CD4-positive, alpha-beta T cell treated with Interleukin-17A for 4 hours (primary cell): ENCODE results near the gene GTPBP4.
"Not testable (repeated sequence)": the region's sequence is repeated elsewhere in the genome, so short reads cannot be mapped to it uniquely, and the experiment has no call there.

Experiments used
- DNase-seq: peaks from one replicate; pipeline ENCODE4 v3.0.0-alpha.2; 2020; ENCODE audit warnings: mixed read lengths

GTPBP4 gene

DNA sequence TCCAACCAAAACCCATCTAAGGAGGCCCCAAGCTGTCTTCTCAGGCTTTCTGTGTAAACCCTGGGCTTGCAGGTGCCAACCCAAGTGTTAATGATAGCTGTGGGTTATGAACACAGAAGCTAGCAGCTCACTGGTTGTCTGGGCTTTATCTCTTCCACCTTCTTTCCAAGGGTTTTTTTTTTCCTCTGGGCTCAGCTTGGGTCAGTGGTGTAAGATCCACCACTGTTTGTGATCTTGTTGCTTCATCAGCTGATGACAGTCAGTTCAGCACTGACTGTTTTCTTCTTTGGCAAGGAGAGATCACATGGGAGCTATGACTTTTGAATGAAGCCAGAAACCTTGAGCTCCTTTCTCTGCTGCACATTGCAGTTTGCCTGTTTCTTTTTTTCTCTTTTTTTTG, 4.6 kb downstream of the GTPBP4 start:
- DNase-seq: no peak

DNA sequence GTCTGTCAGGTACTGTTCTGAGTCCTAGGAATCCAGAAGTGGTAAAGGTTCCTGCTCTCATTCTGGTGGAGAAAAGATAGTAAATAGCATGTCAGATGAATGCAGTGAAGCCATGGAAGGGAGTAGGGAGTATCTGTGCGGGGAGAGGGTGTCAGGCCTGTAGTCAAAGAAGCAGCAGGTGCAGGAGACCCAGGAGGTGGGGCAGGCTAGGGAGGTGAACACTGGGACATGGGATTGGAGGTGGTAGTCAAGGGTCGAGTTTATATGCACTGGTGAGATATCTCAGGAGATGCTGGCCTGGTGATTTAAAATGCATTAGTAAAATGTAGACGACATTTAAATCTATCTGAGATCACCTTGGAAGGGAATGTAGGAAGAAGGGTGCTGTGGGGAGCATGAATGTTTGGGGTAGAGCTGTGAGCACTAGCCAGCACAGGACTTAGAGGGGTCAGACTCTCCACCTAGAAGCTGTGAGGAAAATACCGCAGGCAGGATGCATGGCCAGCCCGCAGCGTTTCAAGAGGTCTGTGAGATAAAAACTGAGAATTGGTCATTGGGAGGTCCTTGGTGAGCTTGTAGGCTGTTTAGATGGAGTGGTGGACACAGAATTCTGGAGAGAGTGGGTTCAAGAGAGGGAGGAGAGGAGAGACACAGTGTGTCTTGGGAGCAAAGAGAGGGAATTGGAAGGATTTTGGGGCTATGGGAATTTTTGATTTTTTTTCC, 6.8 kb downstream of the GTPBP4 start:
- no peak for DNase-seq

DNA sequence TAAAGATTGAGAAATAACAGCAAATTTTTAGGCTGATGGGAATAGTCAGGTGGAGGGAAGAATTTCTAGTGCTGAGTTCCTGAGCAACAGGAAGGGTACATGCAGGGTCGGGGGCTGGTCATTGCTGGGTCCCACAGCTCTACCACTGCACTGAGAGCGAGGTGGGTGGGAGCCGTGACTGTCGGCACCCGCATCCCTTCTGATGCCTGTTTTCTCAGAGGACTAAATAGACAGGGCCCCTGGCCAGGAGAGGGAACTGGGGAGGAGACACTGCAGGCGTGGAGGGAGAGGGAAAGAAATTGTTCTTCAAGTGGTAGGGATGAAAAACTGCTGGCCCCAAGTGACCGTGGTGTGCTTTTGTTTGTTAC, 7.3 kb downstream of the GTPBP4 start:
- no peak for DNase-seq

DNA sequence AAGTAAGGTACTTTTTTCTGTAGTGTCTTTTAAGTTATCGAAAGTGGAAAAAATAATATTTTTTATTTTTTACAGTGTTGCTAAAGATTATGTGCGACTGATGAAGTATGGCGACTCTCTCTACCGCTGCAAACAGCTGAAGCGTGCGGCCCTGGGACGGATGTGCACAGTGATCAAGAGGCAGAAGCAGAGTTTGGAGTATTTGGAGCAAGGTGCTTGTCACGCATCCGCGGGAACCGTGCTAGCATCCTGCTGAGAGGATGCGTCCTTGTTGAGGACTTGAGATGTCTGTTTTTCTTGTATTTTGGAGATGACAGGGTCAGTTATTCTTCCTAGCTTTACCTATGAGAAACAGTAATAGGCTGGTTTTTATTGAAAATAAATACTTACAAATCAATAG, 7.8 kb downstream of the GTPBP4 start:
- DNase-seq: no peak

DNA sequence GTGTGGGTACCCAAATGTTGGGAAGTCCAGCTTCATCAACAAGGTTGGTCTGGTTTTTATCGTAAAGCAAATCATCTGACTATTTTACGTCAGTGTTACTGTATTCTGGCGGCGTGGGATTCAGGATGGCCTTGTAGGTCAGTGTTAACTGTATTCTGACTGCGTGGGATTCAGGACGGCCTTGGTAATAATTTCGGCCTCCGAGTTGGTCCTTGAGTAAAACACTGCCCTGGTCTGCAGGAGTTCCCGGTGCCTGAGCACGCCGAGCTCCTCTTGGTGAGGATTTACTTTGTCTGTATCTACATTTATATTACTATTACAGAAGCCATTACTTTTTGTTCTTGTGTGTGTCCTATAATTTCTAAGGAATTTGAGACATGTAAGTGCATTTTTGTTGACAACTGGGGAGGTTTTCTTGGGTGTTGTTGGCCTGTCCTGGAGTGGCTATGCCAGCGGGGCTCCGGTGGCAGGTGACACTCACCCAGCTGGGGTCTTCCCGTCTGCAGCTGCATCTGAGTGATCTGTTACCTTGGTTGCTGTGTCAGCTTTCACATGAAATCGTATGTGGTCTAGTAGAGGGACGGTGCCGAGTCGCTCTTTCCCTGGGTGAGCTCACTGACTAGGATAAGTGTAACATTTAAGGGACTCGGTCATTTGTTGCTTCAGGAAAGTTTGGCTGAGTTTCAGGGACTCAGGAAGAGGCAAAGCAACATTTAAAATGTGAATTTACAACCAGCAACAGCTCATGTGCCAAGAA, 9.2 kb downstream of the GTPBP4 start:
- DNase-seq: no peak

DNA sequence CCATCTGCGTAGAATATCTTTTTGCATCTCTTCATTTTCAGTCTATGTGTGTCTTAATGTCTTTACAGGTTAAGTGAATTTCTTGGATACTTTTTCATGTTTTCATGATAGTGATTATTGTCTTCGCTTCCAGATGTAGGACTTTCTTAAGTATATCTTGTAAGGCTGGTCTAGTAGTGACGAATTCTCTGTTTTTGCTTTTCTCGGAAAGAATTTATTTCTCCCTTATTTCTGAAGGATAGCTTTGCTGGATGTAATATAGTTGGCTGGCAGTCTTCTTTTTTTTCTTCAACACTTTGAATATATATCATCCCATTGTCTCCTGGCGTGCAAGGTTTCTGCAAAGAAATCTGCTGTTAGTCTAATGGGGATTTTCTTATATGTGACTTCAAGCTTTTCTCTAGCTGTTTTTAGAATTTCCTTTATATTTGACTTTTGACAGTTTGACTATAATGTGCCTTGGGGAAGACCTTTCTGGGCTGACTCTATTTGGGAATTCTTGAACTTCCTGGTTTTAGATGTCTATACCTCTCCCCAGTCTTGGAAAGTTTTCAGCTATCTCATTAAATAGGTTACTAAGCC, 14.3 kb downstream of the GTPBP4 start:
- no peak for DNase-seq

DNA sequence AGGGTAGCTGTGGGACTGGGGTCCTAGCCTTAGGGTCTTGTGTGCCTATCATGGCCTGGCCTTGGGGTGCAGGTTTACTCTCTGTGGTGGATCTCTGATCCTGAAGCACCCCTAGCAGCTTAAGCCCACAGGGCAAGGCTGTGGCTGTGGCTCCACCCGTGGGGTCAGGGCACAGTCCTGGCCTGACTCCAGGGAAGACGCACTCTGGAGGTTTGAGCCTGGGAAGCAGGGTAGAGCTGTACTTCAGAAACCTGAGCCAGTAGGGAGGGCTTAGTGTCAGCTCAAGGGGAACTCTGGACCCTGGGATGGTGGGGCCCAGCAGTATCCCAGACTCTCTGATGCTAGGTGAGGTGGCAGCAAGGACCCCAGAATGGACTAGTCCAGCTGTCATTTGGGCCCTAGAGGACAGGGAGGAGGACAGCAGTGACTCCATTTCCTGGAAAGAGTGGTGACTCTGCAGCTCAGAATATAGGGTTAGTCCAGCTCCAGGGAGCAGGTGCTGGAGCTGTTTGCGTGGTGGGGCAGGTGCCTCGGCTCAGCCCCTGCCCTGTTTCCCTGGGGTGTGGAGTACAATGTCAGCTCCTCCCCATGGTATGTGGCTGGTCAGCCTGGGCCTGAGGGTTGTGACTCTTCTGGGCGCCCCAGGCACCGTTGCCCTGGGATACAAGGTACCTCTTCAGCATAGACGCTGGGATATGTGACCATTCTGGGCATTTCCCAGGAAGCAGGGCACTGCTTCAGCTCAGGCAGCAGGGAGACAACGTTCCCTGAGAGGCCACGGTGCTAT, 15.8 kb downstream of the GTPBP4 start:
- no peak for DNase-seq

DNA sequence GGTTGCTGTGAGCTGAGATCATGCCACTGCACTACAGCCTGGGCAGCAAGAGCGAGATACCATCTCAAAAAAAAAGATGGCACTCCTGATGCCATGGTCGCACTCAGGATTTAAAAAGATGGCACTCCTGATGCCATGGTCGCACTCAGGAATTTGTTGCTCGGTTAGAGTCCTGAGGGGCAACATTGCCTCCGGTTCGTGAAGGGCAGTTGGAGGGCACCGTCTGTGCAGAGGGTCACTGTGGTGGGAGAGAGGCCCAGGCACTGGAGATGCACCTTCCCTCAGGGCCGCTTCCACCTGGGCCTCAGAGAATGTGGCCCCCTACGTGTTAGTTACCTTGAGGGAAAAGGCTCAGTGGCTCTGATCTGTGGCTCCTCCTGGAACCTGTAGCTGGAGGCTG, 18.3 kb downstream of the GTPBP4 start:
- DNase-seq: no peak

DNA sequence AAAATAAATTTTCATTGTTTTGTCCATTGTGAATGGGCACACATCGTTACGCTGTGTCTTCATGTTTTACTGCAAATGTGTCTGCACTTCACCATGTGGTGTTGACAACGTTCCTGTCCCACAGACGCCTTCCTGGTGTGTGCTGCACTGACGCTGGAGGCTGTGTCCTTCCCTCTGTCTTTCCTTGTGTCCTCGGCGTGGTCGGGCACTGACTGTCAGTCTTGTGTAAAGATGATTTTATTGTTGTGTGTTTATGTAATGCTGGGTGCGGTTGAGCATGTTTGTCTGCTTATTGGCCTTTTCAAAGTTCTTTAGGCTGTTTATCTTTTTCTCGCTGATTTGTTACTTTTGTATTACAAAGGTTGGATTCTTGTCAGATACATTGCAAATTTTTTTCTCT, 19.3 kb downstream of the GTPBP4 start:
- no peak for DNase-seq

DNA sequence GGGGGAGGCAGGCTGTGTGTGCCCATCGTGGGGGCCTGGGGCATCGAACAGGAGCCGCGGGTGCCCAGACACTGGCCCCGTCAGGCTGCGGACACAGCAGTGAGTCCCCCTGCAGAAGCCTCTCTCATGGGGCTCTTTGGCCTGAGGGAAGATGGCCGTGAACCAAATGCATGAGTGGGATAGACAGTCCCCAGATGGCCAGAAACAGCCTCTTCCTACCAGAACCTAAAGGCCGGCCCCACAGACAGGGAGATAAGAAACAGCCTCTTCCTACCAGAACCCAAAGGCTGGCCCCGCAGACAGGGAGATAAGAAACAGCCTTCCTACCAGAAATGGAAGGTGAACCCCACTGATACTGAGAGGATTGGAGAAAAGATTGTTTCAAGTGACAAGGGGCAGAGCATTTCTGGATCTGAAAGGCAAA, 20.8 kb downstream of the GTPBP4 start:
- DNase-seq: no peak

DNA sequence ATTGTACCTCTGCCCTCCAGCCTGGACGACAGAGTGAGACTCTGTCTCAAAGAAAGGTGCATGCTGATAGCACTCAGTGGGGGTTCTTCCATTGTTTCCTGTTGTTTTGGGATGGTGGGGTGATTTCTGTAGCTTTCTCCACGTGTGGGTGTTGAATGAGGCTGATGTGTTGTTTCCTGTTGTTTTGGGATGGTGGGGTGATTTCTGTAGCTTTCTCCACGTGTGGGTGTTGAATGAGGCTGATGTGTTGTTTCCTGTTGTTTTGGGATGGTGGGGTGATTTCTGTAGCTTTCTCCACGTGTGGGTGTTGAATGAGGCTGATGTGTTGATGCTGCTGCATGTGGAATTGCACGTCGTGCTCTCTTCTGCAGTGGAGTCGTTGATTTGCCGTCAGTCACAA, 21.7 kb downstream of the GTPBP4 start:
- DNase-seq: not testable (repeated sequence)

DNA sequence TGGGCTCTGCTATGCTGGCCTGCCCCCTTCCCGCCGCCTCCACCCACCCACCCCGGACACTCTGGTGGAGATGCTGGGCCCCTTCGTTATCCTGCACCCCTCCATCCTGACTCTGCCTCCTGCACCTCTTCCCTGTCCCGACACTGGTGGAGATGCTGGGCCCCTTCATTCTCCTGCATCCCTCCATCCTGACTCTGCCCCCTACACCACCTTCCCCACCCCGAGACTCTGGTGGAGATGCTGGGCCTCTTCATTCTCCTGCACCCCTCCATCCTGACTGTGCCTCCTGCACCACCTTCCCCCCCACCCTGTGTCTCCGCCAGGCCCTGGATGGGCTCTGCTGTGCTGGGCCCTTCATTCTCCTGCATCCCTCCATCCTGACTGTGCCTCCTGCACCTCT, 22.5 kb downstream of the GTPBP4 start:
- DNase-seq: no peak

DNA sequence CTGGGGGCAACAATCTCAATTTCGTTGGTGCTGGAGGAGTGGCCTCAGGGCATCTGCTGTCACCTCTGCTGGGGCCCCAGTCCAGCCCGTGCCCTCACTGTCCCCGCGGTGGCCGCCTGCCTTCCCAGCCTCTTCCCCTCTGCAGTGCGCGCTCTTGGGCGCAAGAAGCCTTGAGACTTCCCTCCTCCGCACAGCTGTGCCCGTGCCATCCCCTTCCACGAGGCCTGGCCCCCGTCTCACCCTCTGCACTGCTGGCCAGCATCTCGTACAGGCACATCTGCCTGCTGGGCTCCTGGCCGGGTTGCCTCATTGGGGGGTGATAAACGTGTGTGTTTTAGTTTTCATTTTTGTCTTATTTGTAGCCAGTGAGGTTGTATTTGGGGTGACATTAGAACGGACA, 23.5 kb downstream of the GTPBP4 start:
- no peak for DNase-seq

DNA sequence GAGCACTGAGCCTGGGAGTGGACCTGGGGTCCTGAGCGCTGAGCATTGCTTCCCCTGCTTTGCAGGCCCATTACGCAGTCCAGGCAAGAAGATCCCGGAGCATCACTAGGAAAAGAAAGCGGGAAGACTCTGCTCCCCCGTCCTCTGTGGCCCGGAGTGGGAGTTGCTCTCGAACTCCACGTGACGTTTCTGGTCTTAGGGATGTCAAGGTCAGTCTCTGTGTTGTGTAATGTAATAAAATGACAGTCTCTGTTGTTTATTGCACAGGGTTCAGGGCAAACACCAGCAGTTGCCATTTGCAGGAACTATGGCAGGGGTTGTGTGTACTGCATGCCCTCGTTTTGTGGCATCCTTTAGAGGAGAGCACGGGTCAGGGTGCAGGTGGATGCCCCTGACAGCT, 27.5 kb downstream of the GTPBP4 start:
- DNase-seq: no peak

DNA sequence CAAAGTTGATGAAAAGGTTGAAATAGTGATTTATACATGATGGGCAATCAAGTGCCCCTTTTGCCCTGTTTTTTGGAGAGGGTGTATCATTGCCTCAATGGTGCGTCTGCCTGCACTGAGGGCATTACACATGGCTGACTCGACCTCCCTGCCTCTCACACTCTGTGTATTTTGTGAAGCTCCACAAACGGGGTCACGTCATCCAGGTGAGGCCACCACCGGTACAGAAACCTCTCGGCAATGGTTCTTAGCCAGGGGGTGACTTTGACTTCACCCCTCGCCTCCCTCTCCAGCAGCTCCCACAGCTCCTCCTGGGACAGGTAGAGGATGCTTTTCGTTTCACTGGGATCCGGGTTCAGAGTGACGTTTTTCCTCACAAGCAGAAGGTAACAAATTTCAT, 31.1 kb downstream of the GTPBP4 start:
- DNase-seq: no peak

DNA sequence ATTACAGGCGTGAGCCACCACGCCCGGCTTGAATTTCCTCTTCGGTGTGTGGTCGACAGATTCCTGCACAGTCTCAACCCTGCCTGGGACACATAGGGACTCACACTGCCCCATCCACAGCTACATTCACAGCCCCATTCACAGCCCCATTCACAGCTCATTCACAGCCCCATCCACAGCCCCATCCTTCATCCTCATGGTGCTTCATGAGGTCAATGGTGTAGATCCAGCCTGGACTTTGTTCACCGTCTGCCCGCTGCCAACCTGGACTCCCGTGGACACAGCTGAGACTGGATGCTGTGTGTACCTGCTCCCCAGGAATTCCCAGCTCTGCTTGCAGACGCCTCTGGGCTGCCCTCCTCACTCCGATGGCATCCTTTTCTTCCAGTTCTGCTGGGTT, 32.2 kb downstream of the GTPBP4 start:
- no peak for DNase-seq

DNA sequence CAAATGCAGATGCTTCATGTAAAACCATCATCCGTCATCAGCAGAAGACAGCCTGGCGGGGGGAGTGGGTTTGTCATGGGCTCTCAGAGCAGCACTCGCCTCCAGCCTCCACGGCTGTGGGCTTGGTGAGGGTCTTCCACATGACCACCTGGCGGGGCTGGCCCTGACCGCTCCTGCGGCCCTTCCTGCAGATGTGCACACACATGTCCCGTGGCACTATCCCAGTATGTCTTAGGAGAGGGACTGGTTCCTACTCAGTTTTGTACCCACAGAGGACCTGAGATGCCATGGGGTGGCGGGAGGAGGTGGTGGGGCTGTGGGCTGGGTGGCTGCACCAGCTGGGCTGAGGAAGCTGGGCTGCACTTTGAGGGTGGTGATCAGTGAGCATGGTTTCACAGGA, 32.7 kb downstream of the GTPBP4 start:
- DNase-seq: no peak

DNA sequence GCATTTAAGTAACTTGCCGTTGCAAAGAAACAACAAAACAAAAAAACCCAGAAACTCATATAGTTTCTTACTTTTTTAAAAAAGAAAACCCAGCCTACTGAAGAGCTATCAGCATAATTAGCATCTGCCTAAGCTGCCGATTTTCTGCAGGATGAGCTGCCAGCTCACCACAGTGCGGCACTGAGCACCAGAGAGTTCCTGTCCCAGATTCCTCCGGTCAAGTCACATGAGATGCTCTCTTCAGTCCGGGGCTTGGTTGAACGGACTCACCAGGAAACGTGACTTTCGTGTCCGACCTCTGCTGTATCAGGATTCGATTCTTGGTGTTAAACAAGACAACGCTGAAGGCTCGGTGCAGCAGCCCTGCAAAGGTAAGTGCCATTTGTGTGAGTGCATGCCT, 34.2 kb downstream of the GTPBP4 start:
- no peak for DNase-seq

DNA sequence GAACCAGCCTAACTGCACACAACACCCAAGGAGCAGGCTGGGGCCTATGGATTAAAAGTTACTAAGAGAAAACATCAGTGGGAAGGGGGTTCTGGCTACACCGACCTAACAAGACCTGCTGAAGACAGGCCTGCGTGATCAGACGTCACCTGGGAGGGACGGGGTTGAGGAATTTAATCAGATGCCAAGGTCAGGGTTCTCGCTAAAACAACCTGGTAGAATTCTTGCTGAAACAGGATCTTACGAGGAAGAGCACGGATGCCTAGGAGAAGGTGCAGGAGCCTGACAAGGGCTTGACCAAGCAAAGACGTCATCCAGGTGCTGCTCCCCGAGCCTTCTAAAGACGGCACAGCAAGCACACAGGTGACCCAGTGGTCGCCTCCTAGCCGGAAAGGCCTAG, 35.9 kb downstream of the GTPBP4 start:
- no peak for DNase-seq

DNA sequence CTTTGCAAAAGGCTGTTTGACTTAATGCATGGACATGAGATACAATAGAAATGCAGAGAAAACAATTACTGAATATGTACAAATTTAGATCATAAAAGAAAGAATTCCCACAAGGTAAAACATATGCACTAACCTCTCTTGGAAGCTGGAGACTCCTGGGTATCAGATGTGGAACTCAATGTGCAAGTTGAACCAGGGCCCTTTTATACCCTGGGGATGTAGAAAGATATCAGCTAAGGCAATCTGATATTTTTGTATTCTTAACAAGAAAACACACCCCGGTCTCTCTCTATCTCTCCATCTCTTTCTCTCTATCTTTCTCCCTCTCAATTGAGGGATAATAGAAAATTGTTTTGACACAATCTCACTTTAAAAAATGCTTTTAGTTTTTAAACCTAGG, 37.4 kb downstream of the GTPBP4 start, which contains the start of gene IDI2:
TSS of gene IDI2 (minus strand) at position 177 of the 400 bp plus-strand sequence. CDS start 1,136 bp downstream, outside the sequence.
- DNase-seq: no peak

DNA sequence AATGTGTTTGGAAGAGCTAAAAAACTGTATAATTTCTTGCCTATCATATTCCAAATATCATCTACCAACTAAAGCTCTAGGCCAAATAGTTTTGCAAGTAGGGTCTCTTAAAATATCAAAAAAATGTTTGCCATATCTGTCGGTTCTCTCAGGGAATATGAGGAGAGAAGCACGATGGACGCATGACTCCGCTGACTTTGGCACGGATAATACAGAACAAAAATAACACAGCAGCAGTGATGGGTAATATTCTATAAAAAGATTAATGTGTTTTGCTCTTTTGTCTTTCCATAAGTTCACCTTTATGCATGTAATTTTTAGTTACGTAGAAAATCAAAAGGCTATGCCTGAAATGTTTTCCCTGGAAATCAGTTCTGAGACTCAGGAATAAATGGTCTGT, 38.3 kb downstream of the GTPBP4 start:
- no peak for DNase-seq

DNA sequence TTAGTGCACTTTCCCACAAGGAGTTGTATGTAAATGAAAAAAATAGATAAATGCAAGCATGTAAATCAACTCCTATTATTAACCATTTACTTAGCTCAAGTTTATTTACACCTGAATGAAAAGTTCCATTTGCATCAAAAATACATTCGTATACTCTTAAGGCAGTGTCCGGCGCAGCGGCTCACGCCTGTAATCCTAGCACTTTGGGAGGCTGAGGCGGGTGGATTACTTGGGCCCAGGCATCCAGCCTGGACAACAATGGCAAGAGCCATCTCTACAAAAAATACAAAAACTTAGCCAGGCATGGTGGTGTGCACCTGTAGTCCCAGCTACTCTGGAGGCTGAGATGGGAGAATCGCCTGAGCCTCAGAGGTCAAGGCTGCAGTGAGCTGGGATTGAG, 41.6 kb downstream of the GTPBP4 start:
- no peak for DNase-seq

DNA sequence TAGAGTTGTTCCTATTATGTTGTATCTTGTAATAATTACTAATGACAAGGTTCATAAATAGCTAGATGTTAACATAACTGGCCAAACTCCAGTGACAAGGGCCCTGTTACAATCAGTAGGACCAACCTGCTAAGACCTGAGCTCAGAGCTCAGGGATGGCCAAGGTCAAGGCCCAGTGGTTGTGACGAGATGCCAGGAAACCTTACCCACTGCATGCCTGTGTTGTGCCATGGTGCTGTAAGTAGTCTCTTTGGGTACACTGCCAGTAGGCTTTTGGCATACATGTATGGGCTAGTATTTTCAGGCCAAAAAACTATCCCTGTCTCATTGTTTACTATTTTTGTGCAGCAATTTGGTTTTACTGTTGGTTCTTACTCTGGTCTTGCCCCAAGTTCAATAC, 45.4 kb downstream of the GTPBP4 start:
- DNase-seq: no peak
